ENCODE results near the gene COA7.

Gene COA7

GRCh38 chr1:52680353-52680752 lies 17.8 kb downstream of the COA7 start:
- H3K9me3 ChIP-seq (ENCODE audit: control insufficient read depth, low read length): no peaks in the 10 kb centered on the region
- 91 to 100% methylated on average over 3 of the region's 3 CpGs for WGBS, 2 experiments (ENCODE audit: insufficient coverage in 2 of 2)
- H3K36me3 ChIP-seq (ENCODE audit: control insufficient read depth, insufficient read depth, low read length): peaks cover 13% of the 10 kb centered on the region
- no peak overlapping the region for H3K4me3 ChIP-seq (ENCODE audit: extremely low read depth, insufficient read depth, low read length, poor library complexity, severe bottlenecking)
- H3K4me1 ChIP-seq (ENCODE audit: control insufficient read depth, insufficient read depth, low read length, poor library complexity, severe bottlenecking): peaks cover 11% of the 10 kb centered on the region
- no peak overlapping the region for H3K27ac ChIP-seq (ENCODE audit: low read depth, low read length, severe bottlenecking)

GRCh38 chr1:52679498-52679897 lies 18.6 kb downstream of the COA7 start:
- H3K4me3 ChIP-seq (ENCODE audit: extremely low read depth, insufficient read depth, low read length, poor library complexity, severe bottlenecking): no peak overlapping the region
- no peak overlapping the region for H3K27ac ChIP-seq (ENCODE audit: low read depth, low read length, severe bottlenecking)

GRCh38 chr1:52679048-52679447 lies 19.1 kb downstream of the COA7 start:
- Histone ChIP-seq H3K9me3 (ENCODE audit: control insufficient read depth, low read length) (no peaks in the 10 kb centered on the region), H3K4me1 (ENCODE audit: control insufficient read depth, insufficient read depth, low read length, poor library complexity, severe bottlenecking) (peaks cover 20% of the 10 kb centered on the region), H3K4me3 (ENCODE audit: extremely low read depth, insufficient read depth, low read length, poor library complexity, severe bottlenecking) (no peak overlapping the region), H3K36me3 (ENCODE audit: control insufficient read depth, insufficient read depth, low read length) (peaks cover 2% of the 10 kb centered on the region), H3K27ac (ENCODE audit: low read depth, low read length, severe bottlenecking) (no peak overlapping the region)
- 70 to 100% methylated on average over 1 of the region's 1 CpG for WGBS, 2 experiments (ENCODE audit: insufficient coverage in 2 of 2)

More at GRCh38 chr1:52679498-52679897, 18.6 kb downstream of the COA7 start:
- peaks cover 5% of the 10 kb centered on the region for H3K36me3 ChIP-seq (ENCODE audit: control insufficient read depth, insufficient read depth, low read length)
- 76 to 100% methylated on average over 1 to 2 of the region's 5 CpGs for WGBS, 2 experiments (ENCODE audit: insufficient coverage in 2 of 2)
- H3K9me3 ChIP-seq (ENCODE audit: control insufficient read depth, low read length): no peaks in the 10 kb centered on the region
- peaks cover 16% of the 10 kb centered on the region for H3K4me1 ChIP-seq (ENCODE audit: control insufficient read depth, insufficient read depth, low read length, poor library complexity, severe bottlenecking)

GRCh38 chr1:52677076-52677806 lies 20.9 kb downstream of the COA7 start:
- no peak overlapping the region for H3K4me3 ChIP-seq (ENCODE audit: extremely low read depth, insufficient read depth, low read length, poor library complexity, severe bottlenecking)
- H3K9me3 ChIP-seq (ENCODE audit: control insufficient read depth, low read length): no peaks in the 10 kb centered on the region
- peaks cover 28% of the 10 kb centered on the region for H3K4me1 ChIP-seq (ENCODE audit: control insufficient read depth, insufficient read depth, low read length, poor library complexity, severe bottlenecking)
- no peaks in the 10 kb centered on the region for H3K36me3 ChIP-seq (ENCODE audit: control insufficient read depth, insufficient read depth, low read length)
- WGBS, 2 experiments (ENCODE audit: insufficient coverage in 2 of 2): 93 to 96% methylated on average over 4 of the region's 6 CpGs
- H3K27ac ChIP-seq (ENCODE audit: low read depth, low read length, severe bottlenecking): no peak overlapping the region

- H3K27ac ChIP-seq (ENCODE audit: low read depth, low read length, severe bottlenecking): no peak overlapping the region
- H3K9me3 ChIP-seq (ENCODE audit: control insufficient read depth, low read length): no peaks in the 10 kb centered on the region
- WGBS, 2 experiments (ENCODE audit: insufficient coverage in 2 of 2): 74 to 83% methylated on average over 7 of the region's 8 CpGs
- peaks cover 28% of the 10 kb centered on the region for H3K4me1 ChIP-seq (ENCODE audit: control insufficient read depth, insufficient read depth, low read length, poor library complexity, severe bottlenecking)
- no peak overlapping the region for H3K4me3 ChIP-seq (ENCODE audit: extremely low read depth, insufficient read depth, low read length, poor library complexity, severe bottlenecking)
- no peaks in the 10 kb centered on the region for H3K36me3 ChIP-seq (ENCODE audit: control insufficient read depth, insufficient read depth, low read length)
Measured at GRCh38 chr1:52676249-52676903, 21.8 kb downstream of the COA7 start.

GRCh38 chr1:52674497-52675384 lies 23.4 kb downstream of the COA7 start:
- Histone ChIP-seq H3K4me3 (ENCODE audit: extremely low read depth, insufficient read depth, low read length, poor library complexity, severe bottlenecking) (no peak overlapping the region), H3K27ac (ENCODE audit: low read depth, low read length, severe bottlenecking) (peak overlapping the region; percentile 91), H3K36me3 (ENCODE audit: control insufficient read depth, insufficient read depth, low read length) (no peaks in the 10 kb centered on the region), H3K9me3 (ENCODE audit: control insufficient read depth, low read length) (no peaks in the 10 kb centered on the region), H3K4me1 (ENCODE audit: control insufficient read depth, insufficient read depth, low read length, poor library complexity, severe bottlenecking) (peaks cover 28% of the 10 kb centered on the region)
- WGBS, 2 experiments (ENCODE audit: insufficient coverage in 2 of 2): 45 to 67% methylated on average over 3 to 4 of the region's 6 CpGs

GRCh38 chr1:52673513-52673912 lies 24.6 kb downstream of the COA7 start:
- H3K4me3 ChIP-seq (ENCODE audit: extremely low read depth, insufficient read depth, low read length, poor library complexity, severe bottlenecking): no peak overlapping the region
- peaks cover 22% of the 10 kb centered on the region for H3K4me1 ChIP-seq (ENCODE audit: control insufficient read depth, insufficient read depth, low read length, poor library complexity, severe bottlenecking)
- H3K27ac ChIP-seq (ENCODE audit: low read depth, low read length, severe bottlenecking): no peak overlapping the region
- H3K9me3 ChIP-seq (ENCODE audit: control insufficient read depth, low read length): no peaks in the 10 kb centered on the region
- no CpG with 5 or more reads among the region's 4 CpGs for WGBS, 2 experiments (ENCODE audit: insufficient coverage in 2 of 2)
- H3K36me3 ChIP-seq (ENCODE audit: control insufficient read depth, insufficient read depth, low read length): no peaks in the 10 kb centered on the region

GRCh38 chr1:52672946-52673345 lies 25.2 kb downstream of the COA7 start:
- WGBS, 2 experiments (ENCODE audit: insufficient coverage in 2 of 2): 0% methylated on average over 1 of the region's 1 CpG
- no peak overlapping the region for H3K4me3 ChIP-seq (ENCODE audit: extremely low read depth, insufficient read depth, low read length, poor library complexity, severe bottlenecking)
- H3K27ac ChIP-seq (ENCODE audit: low read depth, low read length, severe bottlenecking): peak overlapping the region; percentile 66
- peaks cover 22% of the 10 kb centered on the region for H3K4me1 ChIP-seq (ENCODE audit: control insufficient read depth, insufficient read depth, low read length, poor library complexity, severe bottlenecking)
- H3K9me3 ChIP-seq (ENCODE audit: control insufficient read depth, low read length): no peaks in the 10 kb centered on the region
- H3K36me3 ChIP-seq (ENCODE audit: control insufficient read depth, insufficient read depth, low read length): no peaks in the 10 kb centered on the region

- Histone ChIP-seq H3K4me3 (ENCODE audit: extremely low read depth, insufficient read depth, low read length, poor library complexity, severe bottlenecking) (no peak overlapping the region), H3K4me1 (ENCODE audit: control insufficient read depth, insufficient read depth, low read length, poor library complexity, severe bottlenecking) (peaks cover 20% of the 10 kb centered on the region), H3K9me3 (ENCODE audit: control insufficient read depth, low read length) (no peaks in the 10 kb centered on the region), H3K27ac (ENCODE audit: low read depth, low read length, severe bottlenecking) (no peak overlapping the region), H3K36me3 (ENCODE audit: control insufficient read depth, insufficient read depth, low read length) (no peaks in the 10 kb centered on the region)
- WGBS, 2 experiments (ENCODE audit: insufficient coverage in 2 of 2): 100% methylated on average over 1 of the region's 2 CpGs; no CpG with 5 or more reads in 1 of the 2 experiments
Measured at GRCh38 chr1:52670604-52671003, 27.5 kb downstream of the COA7 start.

- Histone ChIP-seq H3K9me3 (ENCODE audit: control insufficient read depth, low read length) (no peaks in the 10 kb centered on the region), H3K27ac (ENCODE audit: low read depth, low read length, severe bottlenecking) (no peak overlapping the region), H3K4me1 (ENCODE audit: control insufficient read depth, insufficient read depth, low read length, poor library complexity, severe bottlenecking) (peaks cover 21% of the 10 kb centered on the region), H3K36me3 (ENCODE audit: control insufficient read depth, insufficient read depth, low read length) (no peaks in the 10 kb centered on the region), H3K4me3 (ENCODE audit: extremely low read depth, insufficient read depth, low read length, poor library complexity, severe bottlenecking) (no peak overlapping the region)
- WGBS, 2 experiments (ENCODE audit: insufficient coverage in 2 of 2): 100% methylated on average over 1 of the region's 1 CpG; no CpG with 5 or more reads in 1 of the 2 experiments
Measured at GRCh38 chr1:52669696-52670095, 28.5 kb downstream of the COA7 start.

All from mesodermal cell (in vitro differentiated cells).